ENCODE results near the gene FAM110D.

Gene FAM110D

GRCh38 chr1:26153966-26154532, 4.8 kb upstream of the FAM110D start:
- Mint-ChIP-seq H3K9me3 (no peaks in the 10 kb centered on the region), H3K27ac (no peak overlapping the region), H3K4me1 (no peaks in the 10 kb centered on the region), H3K4me3 (no peak overlapping the region), H3K27me3 (peaks cover 41% of the 10 kb centered on the region)
- no peak for ATAC-seq
- DNase-seq: no peak

GRCh38 chr1:26154750-26155149, 4.1 kb upstream of the FAM110D start:
- Mint-ChIP-seq H3K4me3 (no peak overlapping the region), H3K4me1 (no peaks in the 10 kb centered on the region), H3K9me3 (no peaks in the 10 kb centered on the region), H3K27me3 (peaks cover 48% of the 10 kb centered on the region), H3K27ac (no peak overlapping the region)
- no peak for DNase-seq
- ATAC-seq: no peak

GRCh38 chr1:26155370-26156284, 3.3 kb upstream of the FAM110D start:
- DNase-seq: no peak
- no peak for ATAC-seq
- H3K9me3 Mint-ChIP-seq: no peaks in the 10 kb centered on the region
- H3K4me1 Mint-ChIP-seq: no peaks in the 10 kb centered on the region
- H3K27me3 Mint-ChIP-seq: peaks cover 53% of the 10 kb centered on the region
- H3K27ac Mint-ChIP-seq: no peak overlapping the region
- no peak overlapping the region for H3K4me3 Mint-ChIP-seq

- DNase-seq (no peak), ATAC-seq (no peak)
- no peak overlapping the region for H3K4me3 Mint-ChIP-seq
- no peaks in the 10 kb centered on the region for H3K9me3 Mint-ChIP-seq
- no peak overlapping the region for H3K27ac Mint-ChIP-seq
- peaks cover 61% of the 10 kb centered on the region for H3K27me3 Mint-ChIP-seq
- H3K4me1 Mint-ChIP-seq: no peaks in the 10 kb centered on the region
Measured at GRCh38 chr1:26156285-26157038, 2.4 kb upstream of the FAM110D start.

GRCh38 chr1:26158271-26158907, 490 bp upstream of the FAM110D start:
- H3K9me3 Mint-ChIP-seq: no peaks in the 10 kb centered on the region

GRCh38 chr1:26159743-26160039, 812 bp downstream of the FAM110D start:
- no peak for DNase-seq
- Mint-ChIP-seq H3K9me3 (no peaks in the 10 kb centered on the region), H3K27me3 (peaks cover 85% of the 10 kb centered on the region), H3K27ac (no peak overlapping the region), H3K4me1 (peaks cover 10% of the 10 kb centered on the region), H3K4me3 (no peak overlapping the region)
- no peak for ATAC-seq

More at GRCh38 chr1:26158271-26158907, 490 bp upstream of the FAM110D start:
- Mint-ChIP-seq H3K27ac (no peak overlapping the region), H3K27me3 (peaks cover 78% of the 10 kb centered on the region), H3K4me3 (no peak overlapping the region), H3K4me1 (peaks cover 6% of the 10 kb centered on the region)
- no peak for ATAC-seq
- DNase-seq: no peak

GRCh38 chr1:26160527-26161414, 1.9 kb downstream of the FAM110D start:
- H3K27ac Mint-ChIP-seq: no peak overlapping the region
- H3K27me3 Mint-ChIP-seq: peaks cover 85% of the 10 kb centered on the region
- ATAC-seq: no peak
- peak overlapping the region; percentile 6 to 59 for H3K4me3 Mint-ChIP-seq
- peaks cover 20% of the 10 kb centered on the region for H3K4me1 Mint-ChIP-seq
- no peak for DNase-seq
- H3K9me3 Mint-ChIP-seq: no peaks in the 10 kb centered on the region

- DNase-seq: peak; percentile 52 to 53
- Mint-ChIP-seq H3K9me3 (no peaks in the 10 kb centered on the region), H3K4me1 (peaks cover 26% of the 10 kb centered on the region), H3K4me3 (peak overlapping the region; percentile 68 to 79), H3K27me3 (peaks cover 76% of the 10 kb centered on the region), H3K27ac (no peak overlapping the region)
- peak; percentile 64 for ATAC-seq
Measured at GRCh38 chr1:26161415-26162219, 2.7 kb downstream of the FAM110D start.

- H3K27me3 Mint-ChIP-seq: peaks cover 72% of the 10 kb centered on the region
- ATAC-seq: no peak
- no peak overlapping the region for H3K27ac Mint-ChIP-seq
Measured at GRCh38 chr1:26162220-26162709, 3.4 kb downstream of the FAM110D start.

GRCh38 chr1:26163684-26164035, 4.8 kb downstream of the FAM110D start:
- DNase-seq: no peak
- H3K27ac Mint-ChIP-seq: no peak overlapping the region
- H3K27me3 Mint-ChIP-seq: peaks cover 60% of the 10 kb centered on the region

More at GRCh38 chr1:26162220-26162709, 3.4 kb downstream of the FAM110D start:
- Mint-ChIP-seq H3K4me3 (peak overlapping the region; percentile 68 to 79), H3K9me3 (no peaks in the 10 kb centered on the region), H3K4me1 (peaks cover 31% of the 10 kb centered on the region)
- no peak for DNase-seq

GRCh38 chr1:26164036-26164860, 5.4 kb downstream of the FAM110D start:
- peak; percentile 52 to 69 for DNase-seq
- Mint-ChIP-seq H3K9me3 (no peaks in the 10 kb centered on the region), H3K4me1 (peaks cover 31% of the 10 kb centered on the region), H3K27ac (peak overlapping the region in 1 of 2 donors; percentile 38), H3K4me3 (peak overlapping the region; percentile 45 to 67), H3K27me3 (peaks cover 55% of the 10 kb centered on the region)
- peak; percentile 65 for ATAC-seq

More at GRCh38 chr1:26163684-26164035, 4.8 kb downstream of the FAM110D start:
- H3K4me1 Mint-ChIP-seq: peaks cover 31% of the 10 kb centered on the region
- ATAC-seq: no peak
- H3K9me3 Mint-ChIP-seq: no peaks in the 10 kb centered on the region
- H3K4me3 Mint-ChIP-seq: peak overlapping the region; percentile 29 to 56

- ATAC-seq (no peak), DNase-seq (no peak)
- Mint-ChIP-seq H3K4me3 (peak overlapping the region; percentile 45 to 67), H3K4me1 (peaks cover 32% of the 10 kb centered on the region), H3K9me3 (no peaks in the 10 kb centered on the region), H3K27ac (no peak overlapping the region), H3K27me3 (peaks cover 46% of the 10 kb centered on the region)
Measured at GRCh38 chr1:26164861-26165842, 6.3 kb downstream of the FAM110D start.
